Activated CD4-positive, alpha-beta T cell treated with anti-CD3 and anti-CD28 coated beads, Interleukin-2, amount 10 ng/mL, durations not matched to agents 24 days and 14 days (primary cell): ENCODE results near the gene STAT3. TPM values are rescaled to one million over a fixed set of nuclear protein-coding genes. Genes with fewer than 3 reads are reported as not detected.
A peak's percentile ranks its signal among the peaks of the same experiment; 100 is the strongest.

Experiments used
- DNase-seq: peaks from one replicate; pipeline ENCODE4 v3.0.0; 2022
- H3K27ac Mint-ChIP-seq: one replicate; pipeline ENCODE4 v1.8.0; 2022; ENCODE audit warnings: mild to moderate bottlenecking, mixed read lengths
- H3K27me3 Mint-ChIP-seq: one replicate; pipeline ENCODE4 v1.8.0; 2022; ENCODE audit warnings: mixed read lengths
- H3K36me3 Mint-ChIP-seq: one replicate; pipeline ENCODE4 v1.8.0; 2022; ENCODE audit warnings: low read depth, mild to moderate bottlenecking, mixed read lengths
- H3K4me1 Mint-ChIP-seq: one replicate; pipeline ENCODE4 v1.8.0; 2021; ENCODE audit warnings: mixed read lengths
- H3K4me3 Mint-ChIP-seq: one replicate; pipeline ENCODE4 v1.8.0; 2022; ENCODE audit warnings: mild to moderate bottlenecking, moderate library complexity, mixed read lengths
- H3K9me3 Mint-ChIP-seq: one replicate; pipeline ENCODE4 v1.8.0; 2021; ENCODE audit warnings: mixed read lengths
- intact Hi-C: fragments of 100-400 bp; cut with micrococcal nuclease; formaldehyde crosslinking; loops from one replicate; pipeline ENCODE4 v1.15.1; 2023
- total RNA-seq: library from RNA; stranded (reverse); gene quantifications from 2 replicates; pipeline ENCODE4 v1.2.3, GENCODE V29; 2022

The STAT3 gene
- total RNA-seq, 1 donor from 2014 or later, result 252 TPM

DNA sequence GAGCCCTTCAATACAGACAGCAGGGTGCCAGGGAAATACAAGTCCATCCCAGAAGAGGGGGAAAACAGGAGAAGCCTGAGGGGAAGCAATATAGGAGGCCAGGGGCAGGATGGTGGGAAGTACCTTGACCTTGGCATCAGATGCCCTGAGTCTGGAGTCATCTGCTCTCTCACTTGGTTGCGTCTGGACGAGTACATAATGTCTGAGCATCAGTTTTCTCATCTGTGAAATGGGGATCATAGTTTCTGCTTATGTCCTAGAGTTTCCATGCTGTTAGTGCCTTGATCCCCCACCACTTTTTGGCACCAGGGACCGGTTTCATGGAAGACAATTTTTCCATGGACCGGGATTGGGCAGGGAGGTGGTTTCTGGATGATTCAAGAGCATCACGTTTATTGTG, 97.7 kb downstream of the STAT3 start:
- Mint-ChIP-seq H3K36me3 (peaks cover 77% of the 10 kb centered on the region), H3K27ac (peak overlapping the region; percentile 81), H3K27me3 (no peaks in the 10 kb centered on the region), H3K9me3 (no peaks in the 10 kb centered on the region), H3K4me1 (peaks cover 57% of the 10 kb centered on the region), H3K4me3 (peak overlapping the region; percentile 89)
- no peak for DNase-seq
- intact Hi-C loops, result loop anchor here (1.0 kb wide), 1 partner anchor 22 kb away; no protein-coding TSS in a partner anchor

DNA sequence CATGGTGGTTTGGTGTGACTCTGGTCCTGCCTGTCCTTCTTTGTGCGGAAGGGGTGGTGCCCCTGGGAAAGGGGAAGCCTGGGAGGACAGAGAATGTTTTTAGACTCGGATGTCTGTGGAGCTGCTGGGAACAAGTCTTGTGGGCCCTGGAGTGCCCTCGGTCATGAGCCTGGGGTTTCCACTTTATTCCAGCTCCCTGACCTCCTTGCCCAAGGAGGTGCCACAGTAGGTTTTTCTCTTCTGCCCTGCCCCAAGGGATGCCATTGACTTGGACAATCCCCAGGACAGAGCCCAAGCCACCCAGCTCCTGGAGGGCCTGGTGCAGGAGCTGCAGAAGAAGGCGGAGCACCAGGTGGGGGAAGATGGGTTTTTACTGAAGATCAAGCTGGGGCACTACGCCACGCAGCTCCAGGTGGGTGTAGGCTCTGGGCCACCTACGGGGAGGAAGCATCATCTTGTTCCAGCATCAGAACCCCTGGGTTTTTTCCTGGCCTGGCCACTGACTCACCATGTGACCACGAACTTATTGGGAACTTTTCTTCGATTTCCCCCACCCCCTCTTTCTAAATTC, 98.5 kb downstream of the STAT3 start:
- Mint-ChIP-seq H3K9me3 (no peaks in the 10 kb centered on the region), H3K27me3 (no peaks in the 10 kb centered on the region), H3K36me3 (peaks cover 70% of the 10 kb centered on the region), H3K4me1 (peaks cover 52% of the 10 kb centered on the region), H3K4me3 (peak overlapping the region; percentile 89), H3K27ac (peak overlapping the region; percentile 81)
- intact Hi-C loops, result loop anchor here (1.0 to 2.0 kb wide), 3 partner anchors 18 to 109 kb away; partner anchors contain the start of gene KCNH4
- peak; percentile 76 for DNase-seq

DNA sequence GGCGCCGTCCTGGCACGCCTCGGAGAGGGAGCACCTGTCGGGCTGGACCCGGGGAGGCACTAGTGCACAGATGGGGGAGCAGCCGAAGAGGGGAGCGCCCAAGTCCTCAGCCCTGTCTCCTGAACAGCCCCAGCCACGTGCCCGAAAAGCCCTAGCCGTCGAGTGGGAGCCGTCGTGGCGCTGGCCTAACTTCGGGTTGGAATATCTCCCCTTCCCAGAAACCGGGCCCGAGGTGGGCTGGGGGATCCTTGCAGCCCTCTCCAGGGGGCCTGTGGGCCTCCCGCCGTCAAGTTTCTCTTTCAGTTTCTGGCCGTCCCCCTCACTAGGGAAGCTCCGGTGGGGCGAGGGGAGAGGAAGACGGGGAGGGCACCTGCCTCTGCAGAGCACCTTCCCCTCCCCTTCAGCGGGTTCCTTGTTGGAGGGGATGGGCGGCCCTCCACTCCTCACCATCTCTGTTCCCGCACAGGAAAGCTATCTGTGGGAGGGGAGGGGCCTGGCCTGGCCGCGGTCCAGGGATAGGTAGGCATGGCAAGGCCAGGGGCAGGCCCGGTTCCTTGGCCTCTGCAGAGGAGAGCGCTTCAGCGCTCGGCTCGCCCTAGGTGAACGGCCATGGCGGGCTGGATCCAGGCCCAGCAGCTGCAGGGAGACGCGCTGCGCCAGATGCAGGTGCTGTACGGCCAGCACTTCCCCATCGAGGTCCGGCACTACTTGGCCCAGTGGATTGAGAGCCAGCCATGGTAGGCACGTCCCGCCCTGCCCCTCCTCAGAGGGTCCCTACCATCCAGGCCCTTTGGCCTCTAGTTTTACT, 99.2 kb downstream of the STAT3 start:
- peak; percentile 89 for DNase-seq
- Mint-ChIP-seq H3K9me3 (no peaks in the 10 kb centered on the region), H3K4me1 (peaks cover 48% of the 10 kb centered on the region), H3K27me3 (no peaks in the 10 kb centered on the region), H3K4me3 (peak overlapping the region; percentile 89), H3K36me3 (peaks cover 68% of the 10 kb centered on the region), H3K27ac (peak overlapping the region; percentile 81)
- intact Hi-C loops, result loop anchor here (1.0 to 2.0 kb wide), 4 partner anchors 18 to 108 kb away; partner anchors contain the start of gene KCNH4

DNA sequence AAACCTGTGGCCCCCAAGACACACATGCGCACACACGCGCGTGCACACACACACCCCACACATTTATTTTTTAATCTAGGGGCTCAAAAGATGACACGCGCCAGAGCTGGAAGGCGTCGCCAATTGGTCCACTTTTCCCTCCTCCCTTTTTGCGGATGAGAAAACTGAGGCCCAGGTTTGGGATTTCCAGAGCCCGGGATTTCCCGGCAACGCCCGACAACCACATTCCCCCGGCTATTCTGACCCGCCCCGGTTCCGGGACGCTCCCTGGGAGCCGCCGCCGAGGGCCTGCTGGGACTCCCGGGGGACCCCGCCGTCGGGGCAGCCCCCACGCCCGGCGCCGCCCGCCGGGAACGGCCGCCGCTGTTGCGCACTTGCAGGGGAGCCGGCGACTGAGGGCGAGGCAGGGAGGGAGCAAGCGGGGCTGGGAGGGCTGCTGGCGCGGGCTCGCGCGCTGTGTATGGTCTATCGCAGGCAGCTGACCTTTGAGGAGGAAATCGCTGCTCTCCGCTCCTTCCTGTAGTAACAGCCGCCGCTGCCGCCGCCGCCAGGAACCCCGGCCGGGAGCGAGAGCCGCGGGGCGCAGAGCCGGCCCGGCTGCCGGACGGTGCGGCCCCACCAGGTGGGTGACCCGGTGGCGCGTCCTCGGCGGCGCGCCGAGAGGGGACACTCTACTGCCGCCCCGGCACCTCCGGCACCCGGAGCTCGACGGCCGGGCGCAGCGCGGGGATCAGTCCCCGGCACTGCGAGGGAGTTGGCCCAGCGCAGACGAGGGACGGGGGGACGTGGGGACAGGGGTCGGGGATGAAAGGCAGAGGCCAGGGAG, 100.1 kb downstream of the STAT3 start, which contains the start of gene STAT5A:
Gene STAT5A, plus strand, starts transcription at position 522 of the 826 bp plus-strand sequence. CDS start 914 bp downstream, outside the sequence.
- Mint-ChIP-seq H3K27me3 (no peaks in the 10 kb centered on the region), H3K27ac (peak within 1 kb of the TSS; percentile 92), H3K4me3 (peak within 1 kb of the TSS; percentile 89), H3K9me3 (no peaks in the 10 kb centered on the region), H3K4me1 (peaks cover 46% of the 10 kb centered on the region), H3K36me3 (peaks cover 60% of the 10 kb centered on the region)
- DNase-seq, result peak; percentile 95
- intact Hi-C loops, result loop anchor here (1.0 to 2.0 kb wide), 5 partner anchors 11 to 107 kb away; partner anchors contain the start of gene KCNH4

DNA sequence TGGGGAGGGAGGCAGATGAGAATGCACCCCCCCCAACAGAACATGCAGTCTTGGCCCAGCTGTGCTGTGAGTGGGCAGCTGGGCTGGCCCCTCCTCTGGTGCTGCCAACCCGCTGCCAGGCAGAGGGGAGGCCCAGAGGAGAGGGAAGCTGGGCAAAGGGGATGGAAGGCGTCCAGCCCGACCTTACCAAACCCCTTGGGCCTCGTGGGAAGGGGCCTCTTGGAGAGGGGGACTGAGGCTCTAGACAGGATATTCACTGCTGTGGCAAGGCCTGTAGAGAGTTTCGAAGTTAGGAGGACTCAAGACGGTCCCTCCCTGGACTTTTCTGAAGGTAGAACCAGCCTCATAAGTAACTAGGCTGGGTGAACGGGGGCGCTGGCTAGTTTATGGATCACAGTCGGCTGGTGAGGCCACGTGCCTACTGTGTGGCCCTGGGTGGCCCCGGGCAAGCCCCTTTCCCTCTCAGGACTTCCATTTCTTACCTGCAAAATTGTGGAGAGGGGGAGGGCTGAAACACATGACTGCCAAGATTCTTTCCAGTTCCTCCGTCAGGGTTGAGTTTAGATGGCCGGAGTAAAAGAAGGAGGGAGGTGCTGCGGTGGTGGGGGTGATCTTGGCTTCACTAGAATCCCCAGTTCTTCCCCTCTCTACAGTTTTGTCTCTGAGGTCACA, 100.8 kb downstream of the STAT3 start:
- Mint-ChIP-seq H3K36me3 (peaks cover 60% of the 10 kb centered on the region), H3K4me1 (peaks cover 50% of the 10 kb centered on the region), H3K4me3 (peak overlapping the region; percentile 89), H3K27me3 (no peaks in the 10 kb centered on the region), H3K27ac (peak overlapping the region; percentile 92), H3K9me3 (no peaks in the 10 kb centered on the region)
- DNase-seq, result peak; percentile 79
- intact Hi-C loops, result loop anchor here (1.0 kb wide), 2 partner anchors 10 to 65 kb away; no protein-coding TSS in a partner anchor

DNA sequence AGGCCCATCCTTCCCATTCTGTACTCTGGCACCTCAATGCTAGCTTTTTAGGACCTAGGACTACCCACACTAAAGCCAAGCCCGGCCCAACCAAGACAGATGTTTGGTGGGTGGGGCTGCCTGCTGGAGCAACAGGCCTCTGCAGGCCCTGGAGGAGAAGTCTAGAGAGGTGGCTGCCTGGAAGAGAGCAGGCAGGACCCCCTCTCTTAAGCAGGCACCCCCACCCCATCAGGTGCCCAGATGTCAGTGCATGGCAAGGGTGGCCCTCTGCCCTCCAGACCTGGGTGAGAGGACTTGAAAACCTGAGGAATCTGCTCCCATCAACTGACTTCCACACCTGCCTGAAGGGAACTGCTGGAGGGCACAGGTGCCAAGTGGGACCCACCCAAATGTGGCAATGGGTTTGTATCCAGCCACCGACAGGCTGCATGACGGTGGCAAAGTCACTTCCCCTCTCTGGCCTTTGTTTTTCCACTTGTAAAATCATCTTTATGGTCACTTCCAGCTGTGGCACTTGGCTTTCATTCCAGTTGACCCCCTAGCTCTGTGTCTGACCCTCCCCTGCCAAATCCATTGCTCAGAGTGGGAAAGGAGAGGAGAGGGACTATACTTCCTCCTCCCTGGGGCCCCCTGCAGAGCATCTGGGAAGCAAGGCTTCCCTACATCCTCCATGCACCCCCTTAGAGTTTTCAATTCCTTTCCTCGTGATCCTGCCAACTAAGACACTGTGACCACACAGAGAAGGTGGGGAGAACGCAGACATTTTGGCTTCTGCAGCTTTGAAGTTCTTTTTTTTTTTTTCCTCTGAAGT, 101.6 kb downstream of the STAT3 start:
- peak overlapping the region; percentile 92 for H3K27ac Mint-ChIP-seq
- H3K27me3 Mint-ChIP-seq, result no peaks in the 10 kb centered on the region
- H3K4me1 Mint-ChIP-seq, result peaks cover 46% of the 10 kb centered on the region
- DNase-seq, result no peak
- H3K9me3 Mint-ChIP-seq, result no peaks in the 10 kb centered on the region
- H3K36me3 Mint-ChIP-seq, result peaks cover 53% of the 10 kb centered on the region
- intact Hi-C loops, result loop anchor here (1.0 kb wide), 2 partner anchors 9 to 64 kb away; no protein-coding TSS in a partner anchor
- peak overlapping the region; percentile 89 for H3K4me3 Mint-ChIP-seq

DNA sequence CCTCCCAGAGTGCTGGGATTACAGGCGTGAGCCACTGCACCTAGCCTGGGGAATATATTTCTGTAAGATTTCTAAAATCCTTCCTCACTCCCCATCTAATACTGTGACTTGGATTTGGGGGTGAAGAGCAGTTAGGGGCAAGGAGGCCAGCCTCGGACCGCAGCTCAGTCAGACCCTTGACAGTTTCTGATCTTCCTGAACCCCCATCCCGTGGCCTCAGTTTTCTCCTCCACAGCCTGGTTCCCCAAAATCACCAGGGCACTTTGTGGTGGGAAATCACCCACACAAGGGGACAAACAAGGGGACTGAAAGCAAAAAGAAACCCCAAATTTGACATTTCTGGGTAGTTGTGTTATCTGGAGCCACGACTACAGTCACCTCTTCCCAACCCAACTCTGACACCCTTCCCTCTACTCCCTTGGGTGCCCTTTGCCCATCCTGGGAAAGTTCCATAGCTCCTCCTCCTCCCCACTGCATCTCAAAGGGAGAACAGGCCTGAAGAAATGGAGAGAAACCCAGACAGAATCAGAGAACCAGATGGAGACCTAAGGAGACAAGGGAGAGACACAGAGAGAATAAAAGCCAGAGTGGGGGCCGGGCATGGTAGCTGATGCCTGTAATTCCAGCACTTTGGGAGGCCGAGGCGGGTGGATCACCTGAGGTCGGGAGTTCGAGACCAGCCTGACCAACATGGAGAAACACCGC, 102.7 kb downstream of the STAT3 start:
- peak overlapping the region; percentile 89 for H3K4me3 Mint-ChIP-seq
- H3K4me1 Mint-ChIP-seq, result peaks cover 38% of the 10 kb centered on the region
- peak overlapping the region; percentile 59 for H3K27ac Mint-ChIP-seq
- DNase-seq, result no peak
- intact Hi-C loops, result no loop called here
- H3K9me3 Mint-ChIP-seq, result no peaks in the 10 kb centered on the region
- H3K36me3 Mint-ChIP-seq, result peaks cover 42% of the 10 kb centered on the region
- no peaks in the 10 kb centered on the region for H3K27me3 Mint-ChIP-seq

DNA sequence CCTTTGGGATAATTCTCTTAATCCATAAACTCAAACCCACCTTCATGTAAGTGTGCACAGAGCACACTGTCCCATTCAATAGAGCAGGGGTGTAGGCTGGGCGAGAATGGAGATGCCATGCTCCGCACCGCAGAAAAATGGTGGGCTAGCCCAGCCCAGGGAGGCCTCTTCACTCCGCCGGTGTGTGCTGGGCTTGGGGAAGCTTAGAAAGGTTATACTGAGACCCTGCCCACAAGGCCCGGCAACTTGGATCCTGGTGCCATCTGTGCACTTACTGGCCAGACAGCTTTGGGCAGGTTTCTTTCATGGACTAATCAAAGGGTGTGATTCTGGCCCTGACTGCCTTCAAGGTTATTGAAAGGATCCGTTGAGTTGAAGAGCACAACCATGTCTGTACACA, 103.7 kb downstream of the STAT3 start:
- Mint-ChIP-seq H3K27me3 (no peaks in the 10 kb centered on the region), H3K27ac (no peak overlapping the region), H3K36me3 (peaks cover 37% of the 10 kb centered on the region), H3K4me1 (peaks cover 33% of the 10 kb centered on the region), H3K9me3 (no peaks in the 10 kb centered on the region), H3K4me3 (peak overlapping the region; percentile 21)
- no peak for DNase-seq
- intact Hi-C loops, result no loop called here

DNA sequence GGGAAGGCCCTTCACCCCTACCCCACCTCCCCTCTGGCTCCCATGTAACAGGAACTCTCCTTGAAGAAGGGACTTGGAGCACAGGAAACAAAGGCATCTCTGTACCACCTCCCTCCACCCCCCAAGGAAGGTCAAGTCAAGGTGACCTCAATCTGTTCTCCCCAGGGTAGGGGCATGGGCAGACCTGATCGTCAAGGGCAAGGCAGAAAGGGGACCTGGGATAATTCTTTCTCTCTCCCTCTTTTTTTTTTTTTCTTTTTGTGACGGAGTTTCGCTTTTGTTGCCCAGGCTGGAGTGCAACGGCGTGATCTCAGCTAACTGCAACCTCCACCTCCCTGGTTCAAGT, 104.2 kb downstream of the STAT3 start:
- Mint-ChIP-seq H3K4me3 (no peak overlapping the region), H3K27me3 (no peaks in the 10 kb centered on the region), H3K9me3 (no peaks in the 10 kb centered on the region), H3K4me1 (peaks cover 31% of the 10 kb centered on the region), H3K36me3 (peaks cover 31% of the 10 kb centered on the region), H3K27ac (no peak overlapping the region)
- no peak for DNase-seq
- intact Hi-C loops, result no loop called here

DNA sequence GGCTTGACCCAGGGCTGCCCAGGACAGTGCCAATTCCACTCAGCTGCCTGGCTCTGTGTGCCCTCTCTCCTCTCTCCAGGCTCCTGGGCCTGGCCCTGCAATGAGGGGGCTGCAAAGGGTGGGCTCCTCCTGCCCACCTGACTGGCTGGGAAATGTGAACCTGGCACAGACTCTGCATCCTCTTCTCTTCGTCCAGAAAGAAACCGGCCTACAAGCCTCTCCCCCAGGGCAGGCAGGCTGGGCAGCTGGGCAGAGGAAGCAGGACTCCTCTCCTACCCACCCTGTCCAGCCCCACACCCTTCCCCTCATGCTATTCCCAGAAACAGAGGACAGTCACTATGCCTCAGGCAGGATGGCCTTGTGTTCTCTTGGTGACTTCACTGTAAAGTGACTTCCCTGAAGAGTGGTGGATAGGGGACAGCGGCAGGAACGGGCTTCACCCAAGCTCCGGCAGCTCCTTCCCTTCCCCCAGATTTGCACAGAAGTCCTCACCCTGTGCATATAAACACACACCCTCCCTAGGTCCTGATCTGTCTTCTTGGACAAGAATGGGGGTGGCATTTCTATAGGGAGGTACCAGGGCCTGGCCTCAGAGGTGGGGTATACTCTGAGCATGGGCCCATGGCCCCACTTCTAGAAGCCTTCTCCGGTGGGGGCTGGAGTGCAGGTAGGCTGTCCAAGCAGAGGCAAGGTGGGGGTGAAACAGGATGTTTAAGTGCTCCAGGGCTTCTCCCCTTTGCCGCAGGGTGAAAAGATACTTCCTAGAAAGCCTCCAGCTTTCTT, 104.8 kb downstream of the STAT3 start:
- Mint-ChIP-seq H3K4me1 (peaks cover 31% of the 10 kb centered on the region), H3K9me3 (no peaks in the 10 kb centered on the region), H3K27me3 (no peaks in the 10 kb centered on the region), H3K36me3 (peaks cover 29% of the 10 kb centered on the region), H3K4me3 (no peak overlapping the region), H3K27ac (peak overlapping the region; percentile 26)
- no peak for DNase-seq
- intact Hi-C loops, result no loop called here

DNA sequence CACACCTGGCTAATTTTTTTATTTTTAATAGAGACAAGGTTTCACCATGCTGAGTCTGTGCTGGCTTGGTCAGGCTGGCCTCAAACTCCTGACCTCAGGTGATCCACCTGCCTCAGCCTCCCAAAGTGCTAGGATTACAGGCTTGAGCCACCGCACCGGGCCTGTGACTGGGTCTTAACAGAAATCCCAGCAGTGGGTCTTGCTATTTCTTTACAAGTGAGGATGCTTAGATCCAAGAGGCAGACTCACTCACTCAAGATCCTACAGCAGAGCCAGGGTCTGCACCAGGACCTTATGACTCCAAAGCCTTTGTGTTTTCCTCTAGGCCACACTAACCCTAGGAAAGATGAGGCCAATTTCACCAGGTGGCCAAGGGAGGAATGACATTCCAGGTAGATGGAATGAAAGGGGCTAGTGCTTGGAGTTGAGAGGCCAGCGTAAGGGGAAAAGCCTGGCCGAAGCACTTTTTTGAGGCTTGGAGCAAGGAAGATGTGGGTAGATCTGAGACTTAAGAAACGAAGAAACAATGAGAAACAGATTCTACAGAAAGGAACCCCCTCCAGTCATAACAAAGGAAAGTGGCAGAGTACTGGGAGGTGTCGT, 105.7 kb downstream of the STAT3 start:
- no peaks in the 10 kb centered on the region for H3K27me3 Mint-ChIP-seq
- peaks cover 32% of the 10 kb centered on the region for H3K4me1 Mint-ChIP-seq
- H3K4me3 Mint-ChIP-seq, result peak overlapping the region; percentile 20
- no peaks in the 10 kb centered on the region for H3K9me3 Mint-ChIP-seq
- H3K27ac Mint-ChIP-seq, result peak overlapping the region; percentile 45
- intact Hi-C loops, result no loop called here
- no peak for DNase-seq
- peaks cover 30% of the 10 kb centered on the region for H3K36me3 Mint-ChIP-seq
